Endodermal cell (in vitro differentiated cells): ENCODE data around the gene NUDT6. TPM values are rescaled to one million over a fixed set of nuclear protein-coding genes. Genes with fewer than 3 reads are reported as not detected.

Source experiments
- DNase-seq: peaks from one replicate; pipeline ENCODE4 v3.0.0-alpha.2; 2017
- H3K27ac ChIP-seq: 2 replicates; pipeline ENCODE4 v1.5.1; 2013; ENCODE audit warnings: mild to moderate bottlenecking, low read depth, low read length, moderate library complexity
- H3K27me3 ChIP-seq: 2 replicates; pipeline ENCODE4 v1.6.1; 2013; ENCODE audit warnings: mild to moderate bottlenecking, low read length, moderate library complexity; ENCODE audit not compliant: insufficient read depth, control insufficient read depth, poor library complexity, severe bottlenecking
- H3K36me3 ChIP-seq: 2 replicates; pipeline ENCODE4 v1.7.0; 2013; ENCODE audit warnings: mild to moderate bottlenecking, low read length, moderate library complexity; ENCODE audit not compliant: control insufficient read depth, insufficient read depth
- H3K4me1 ChIP-seq: one replicate; pipeline ENCODE4 v1.7.0; 2013; ENCODE audit warnings: low read length; ENCODE audit not compliant: control insufficient read depth, insufficient read depth
- H3K4me3 ChIP-seq: 2 replicates; pipeline ENCODE4 v1.5.1; 2013; ENCODE audit warnings: mild to moderate bottlenecking, low read length, moderate library complexity
- H3K9ac ChIP-seq: 2 replicates; pipeline ENCODE4 v1.6.1; 2013; ENCODE audit warnings: mild to moderate bottlenecking, low read length, moderate library complexity; ENCODE audit not compliant: poor library complexity, severe bottlenecking; ENCODE audit errors: extremely low read depth
- H3K9me3 ChIP-seq: 2 replicates; pipeline ENCODE4 v1.6.1; 2013; ENCODE audit warnings: mild to moderate bottlenecking, low read length, moderate library complexity; ENCODE audit not compliant: control insufficient read depth
- H3K27ac Mint-ChIP-seq: 2 replicates; pipeline ENCODE4 v1.8.0; 2020; ENCODE audit warnings: mixed read lengths
- H3K27me3 Mint-ChIP-seq: 2 replicates; pipeline ENCODE4 v1.8.0; 2021; ENCODE audit warnings: mild to moderate bottlenecking, mixed read lengths; ENCODE audit not compliant: insufficient read depth
- H3K36me3 Mint-ChIP-seq: 2 replicates; pipeline ENCODE4 v1.8.0; 2020; ENCODE audit warnings: low read depth, mixed read lengths
- H3K4me1 Mint-ChIP-seq: 2 replicates; pipeline ENCODE4 v1.8.0; 2020; ENCODE audit warnings: mixed read lengths
- H3K4me3 Mint-ChIP-seq: 2 replicates; pipeline ENCODE4 v1.8.0; 2020; ENCODE audit warnings: mild to moderate bottlenecking, moderate library complexity, mixed read lengths
- H3K9me3 Mint-ChIP-seq: 2 replicates; pipeline ENCODE4 v1.8.0; 2020; ENCODE audit warnings: mild to moderate bottlenecking, mixed read lengths
- CTCF ChIP-seq: fragments of 200-600 bp; sonication (generic); conservative IDR thresholded peaks from 2 replicates; pipeline ENCODE4 v1.5.0; 2021; ENCODE audit warnings: antibody characterized with exemption, mild to moderate bottlenecking
- WGBS, 2 experiments: methylation state at CpG; one replicate each; pipeline versions ENCODE4 v1.1.5 to v1.1.7; 2013; ENCODE audit warnings: missing lambda C conversion rate in 2 of 2, mixed read lengths in 1 of 2; ENCODE audit not compliant: insufficient coverage in 1 of 2, insufficient read length in 1 of 2; 5-methylcytosine and 5-hydroxymethylcytosine counted together
- total RNA-seq, 2 donors: library from RNA; stranded (reverse); fragmentation: NEBNext Ultra II Directional in 1 of 2; extraction: Animal tissue kit (Norgen Biotek cat#: 25700) in 1 of 2; gene quantifications; 2 replicates in 1 of 2; 3 replicates in 1 of 2; pipeline ENCODE4 v1.2.1, GENCODE V29; 2021

NUDT6 gene
- total RNA-seq, 2 donors from 2014 or later = 5.8 to 11.6 TPM

GRCh38 chr4:122842984-122843531 is 79.3 kb downstream of the NUDT6 start:
- DNase-seq = no peak
- WGBS, 2 experiments = 87 to 92% methylated on average over 3 to 4 of the region's 4 CpGs
- H3K9me3 Mint-ChIP-seq = peaks cover 7% of the 10 kb centered on the region
- no peak overlapping the region for H3K27ac Mint-ChIP-seq
- no peak overlapping the region for H3K4me3 Mint-ChIP-seq
- Histone ChIP-seq H3K9me3 (no peaks in the 10 kb centered on the region), H3K27ac (no peak overlapping the region), H3K36me3 (no peaks in the 10 kb centered on the region), H3K27me3 (no peaks in the 10 kb centered on the region), H3K4me1 (no peaks in the 10 kb centered on the region), H3K4me3 (no peak overlapping the region), H3K9ac (no peak overlapping the region)
- H3K36me3 Mint-ChIP-seq = peaks cover 18% of the 10 kb centered on the region
- H3K27me3 Mint-ChIP-seq = no peaks in the 10 kb centered on the region
- no peak for TF ChIP-seq CTCF
- peaks cover 17% of the 10 kb centered on the region for H3K4me1 Mint-ChIP-seq

Other genes with a start within 250 kb of the NUDT6 start
- gene BBS12, start 189.9 kb downstream of the NUDT6 start, total RNA-seq = 1 to 10 TPM; 4.1 to 4.2 TPM
- gene FGF2, start 95.8 kb downstream of the NUDT6 start, total RNA-seq = 10 to 100 TPM; 12.5 to 18.5 TPM